Stimulated activated CD4-positive, alpha-beta T cell treated with anti-CD3 and anti-CD28 coated beads, Interleukin-15, amount 100 ng/mL, for 24 hours (primary cell): ENCODE measurements around the gene PEPD.

ENCODE experiments used
- DNase-seq: peaks from one replicate; pipeline ENCODE4 v3.0.0-alpha.2; 2020

Gene PEPD

DNA sequence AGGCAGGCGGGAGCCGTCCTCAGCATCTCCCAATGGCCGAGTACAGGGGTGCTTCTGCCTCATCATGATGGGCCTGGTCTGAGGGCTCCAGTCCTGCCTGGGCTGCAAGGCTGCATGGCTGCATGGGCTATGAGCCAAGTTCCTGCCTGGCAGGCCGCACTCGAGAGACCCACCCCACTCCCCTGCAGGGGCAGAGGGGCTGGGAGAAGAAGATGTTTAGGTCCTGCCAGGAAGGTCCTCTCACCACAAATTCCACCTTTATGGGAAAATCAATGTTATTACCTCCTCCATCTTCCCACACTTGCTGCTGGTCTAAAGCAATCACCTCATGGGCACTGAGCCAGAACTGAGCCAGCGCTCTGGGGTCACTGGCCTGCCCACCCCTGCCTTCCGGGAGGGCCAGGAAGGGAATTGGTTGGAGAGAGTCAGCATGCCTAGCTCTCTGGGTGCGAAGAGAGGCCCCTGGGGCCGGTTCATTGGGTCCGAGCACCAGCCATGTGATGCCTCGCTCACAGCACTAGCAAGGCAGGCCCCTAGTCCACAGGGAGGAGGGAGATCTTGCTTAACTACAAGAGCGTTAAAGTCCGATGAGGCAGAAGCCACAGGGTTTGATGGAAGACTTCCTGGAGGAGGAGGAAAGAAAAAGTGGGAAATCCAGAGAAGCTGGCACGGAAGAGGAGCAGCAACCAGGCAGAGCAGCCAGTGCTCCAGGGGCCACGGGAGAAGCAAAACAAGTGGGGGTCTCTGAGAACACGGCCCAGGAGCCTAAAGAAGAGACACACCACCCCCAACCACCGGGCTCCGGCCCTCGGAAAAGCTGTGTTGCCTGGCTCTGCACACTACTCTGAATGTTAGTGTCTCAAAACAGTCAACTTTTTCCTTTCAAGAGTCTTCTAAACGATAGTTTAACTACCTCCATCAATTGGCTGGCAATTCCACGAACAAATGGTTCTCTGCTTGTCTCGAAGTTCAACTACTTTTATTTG lies 84.9 kb downstream of the PEPD start:
- DNase-seq: no peak

DNA sequence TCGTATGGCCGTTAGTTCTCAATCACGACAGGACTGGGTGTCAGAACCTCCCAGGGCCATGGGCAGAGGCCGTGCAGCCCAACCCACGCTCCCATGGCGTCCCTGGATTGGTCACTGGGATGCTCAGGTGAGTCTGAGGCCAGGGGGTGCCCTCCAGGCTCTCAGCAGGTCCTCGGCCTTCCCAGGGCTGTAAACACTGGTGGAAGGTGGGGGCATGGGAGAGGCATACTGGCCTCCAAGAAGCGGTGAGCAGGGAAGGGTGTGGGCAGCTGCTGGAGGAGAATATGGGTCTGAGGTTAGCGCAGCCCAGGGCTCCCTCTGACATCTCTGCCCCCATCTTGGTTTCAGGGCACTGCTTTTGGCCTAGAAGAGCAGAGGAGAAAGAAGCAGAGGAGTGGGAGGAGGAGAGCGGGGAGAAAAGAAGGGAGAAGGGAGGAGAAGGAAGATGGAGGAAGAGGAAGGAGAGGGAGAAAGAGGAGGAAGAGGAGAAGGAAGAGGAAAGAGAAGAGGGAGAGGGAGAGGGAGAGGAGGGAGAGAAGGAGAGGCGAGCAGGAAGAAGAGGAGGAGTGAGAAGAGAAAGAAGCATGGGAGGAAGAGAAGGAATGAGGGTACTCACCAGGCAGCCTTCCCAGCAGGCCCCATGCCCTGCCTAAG lies 85.8 kb downstream of the PEPD start:
- DNase-seq: no peak

DNA sequence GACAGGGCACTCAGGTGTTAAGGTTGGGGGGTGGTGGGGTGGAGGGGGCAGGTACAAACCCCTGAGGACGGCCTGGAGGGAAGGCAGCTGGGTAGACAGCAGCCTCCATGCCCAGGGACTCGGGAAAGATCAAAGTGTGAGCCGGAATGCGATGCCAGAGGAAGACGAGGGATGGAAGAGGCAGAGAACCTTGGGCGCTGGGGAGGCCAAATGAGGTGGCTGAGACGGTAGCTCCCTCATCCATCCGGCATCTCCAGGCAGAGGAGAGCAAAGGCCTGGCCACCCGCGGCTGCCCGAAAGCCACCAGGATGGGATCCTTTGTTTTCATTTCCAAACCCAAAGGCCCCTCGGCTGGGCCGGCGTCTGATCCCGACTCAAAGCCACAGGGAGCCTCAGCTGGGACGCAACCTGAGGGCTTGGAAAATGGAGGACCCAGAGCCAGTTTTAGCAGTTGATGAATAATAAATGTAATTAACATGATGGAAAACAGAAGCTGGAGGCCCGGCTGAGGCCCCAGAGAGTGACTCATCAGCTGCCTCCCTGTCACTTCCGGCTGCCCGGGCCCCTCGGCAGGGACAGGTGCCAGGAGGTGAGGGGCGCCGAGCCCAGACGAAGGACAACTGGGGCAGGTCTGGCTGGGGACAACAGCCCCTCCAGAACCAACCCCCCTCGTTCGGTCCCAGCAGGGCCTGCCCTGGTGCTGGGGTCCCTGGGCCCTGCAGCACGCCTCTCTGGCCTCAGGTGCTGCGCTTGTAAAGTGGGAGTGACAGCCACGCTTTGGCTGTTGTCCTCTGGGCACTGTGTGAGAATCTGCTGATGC lies 86.5 kb downstream of the PEPD start:
- no peak for DNase-seq

DNA sequence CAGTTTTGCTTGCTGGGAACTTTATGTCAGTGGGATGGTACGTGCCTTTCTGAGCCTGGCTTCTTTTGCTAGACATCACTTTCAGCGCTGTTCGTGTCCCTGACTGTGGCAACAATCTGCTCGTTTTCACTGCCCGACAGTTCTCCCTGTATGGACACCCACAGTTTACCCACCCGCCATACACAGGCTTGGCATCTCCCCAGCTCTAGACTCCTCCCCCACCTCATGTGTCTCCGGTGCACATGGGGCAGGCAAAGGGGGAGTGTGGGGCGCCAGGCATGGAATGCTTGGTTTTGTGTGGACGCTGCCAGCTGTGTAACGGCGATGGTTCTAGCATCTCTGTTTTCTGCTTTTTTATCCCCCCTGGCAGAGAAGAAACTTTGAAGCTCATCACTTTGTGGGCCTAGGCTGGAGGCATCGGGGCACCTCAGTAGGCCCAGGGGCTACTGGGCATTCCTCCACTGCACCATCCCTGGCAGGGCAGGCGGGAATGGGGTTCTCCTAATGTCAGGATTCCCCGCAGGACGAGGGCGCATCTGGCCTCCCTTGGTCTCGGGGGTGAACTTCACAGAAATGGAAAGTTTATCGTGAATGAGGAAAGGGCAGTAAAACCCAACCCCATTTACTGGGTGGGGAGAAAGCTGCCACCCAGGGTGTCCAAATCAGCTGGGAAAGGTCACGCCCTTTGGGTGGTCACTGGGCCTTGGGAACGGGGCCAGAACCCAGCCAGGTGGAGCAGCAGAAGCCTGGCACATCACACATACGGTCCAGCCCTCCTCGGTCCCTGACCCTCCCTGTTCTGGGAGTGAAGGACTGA lies 87.3 kb downstream of the PEPD start:
- DNase-seq: no peak

DNA sequence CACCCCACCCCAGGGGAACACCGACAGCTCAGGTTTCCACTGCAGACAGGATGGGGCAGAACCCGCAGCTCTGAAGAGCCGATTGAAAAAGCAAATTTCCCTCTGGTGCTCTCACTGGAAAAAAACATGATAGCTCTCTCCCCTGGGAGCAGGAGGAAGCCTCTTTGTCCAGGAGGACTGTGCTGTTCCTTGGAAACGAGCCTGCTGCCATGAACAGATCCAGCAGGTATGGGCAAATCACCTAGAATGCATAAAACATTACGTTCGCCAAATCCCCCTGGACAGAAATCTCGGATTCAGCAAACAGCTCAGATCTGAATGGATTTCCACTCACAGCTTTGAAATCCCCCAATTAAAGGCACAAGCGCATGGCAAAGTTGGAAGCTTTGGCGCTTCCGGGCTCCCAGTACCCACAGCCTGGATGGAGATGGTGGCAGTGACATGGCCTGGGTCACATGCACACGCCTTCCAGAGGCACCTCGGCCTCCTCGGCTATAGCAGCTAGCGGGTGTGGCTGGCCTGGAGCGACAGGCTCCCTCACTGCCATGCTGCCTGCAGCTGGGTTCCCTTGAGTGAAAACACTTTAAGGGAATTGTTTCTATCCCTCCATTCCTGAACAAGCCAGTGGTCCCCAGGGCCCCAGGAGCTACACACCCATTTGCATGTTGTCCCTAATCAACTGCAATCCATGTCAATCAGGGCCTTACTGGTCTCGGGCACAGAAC lies 89.0 kb downstream of the PEPD start:
- DNase-seq: no peak

DNA sequence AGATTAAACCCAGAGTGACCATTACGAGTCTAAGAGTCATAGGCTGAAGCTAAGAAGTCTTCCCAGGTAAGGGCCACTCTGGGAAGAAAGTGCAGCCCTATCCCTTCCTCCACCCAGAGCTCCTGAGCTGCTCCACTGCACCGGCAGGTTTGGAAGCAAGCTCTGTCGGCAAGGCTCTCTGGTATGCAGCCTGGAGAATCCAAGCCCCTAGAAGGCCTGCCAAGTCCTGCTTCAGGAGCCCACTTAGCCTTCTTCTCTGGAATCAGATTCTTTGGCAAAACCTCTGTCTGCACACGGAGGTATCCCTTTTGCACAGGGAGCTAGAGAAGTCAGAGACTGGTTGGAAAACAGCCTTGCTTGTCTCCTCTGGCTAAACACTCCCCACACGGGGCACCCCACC lies 89.6 kb downstream of the PEPD start:
- DNase-seq: no peak

DNA sequence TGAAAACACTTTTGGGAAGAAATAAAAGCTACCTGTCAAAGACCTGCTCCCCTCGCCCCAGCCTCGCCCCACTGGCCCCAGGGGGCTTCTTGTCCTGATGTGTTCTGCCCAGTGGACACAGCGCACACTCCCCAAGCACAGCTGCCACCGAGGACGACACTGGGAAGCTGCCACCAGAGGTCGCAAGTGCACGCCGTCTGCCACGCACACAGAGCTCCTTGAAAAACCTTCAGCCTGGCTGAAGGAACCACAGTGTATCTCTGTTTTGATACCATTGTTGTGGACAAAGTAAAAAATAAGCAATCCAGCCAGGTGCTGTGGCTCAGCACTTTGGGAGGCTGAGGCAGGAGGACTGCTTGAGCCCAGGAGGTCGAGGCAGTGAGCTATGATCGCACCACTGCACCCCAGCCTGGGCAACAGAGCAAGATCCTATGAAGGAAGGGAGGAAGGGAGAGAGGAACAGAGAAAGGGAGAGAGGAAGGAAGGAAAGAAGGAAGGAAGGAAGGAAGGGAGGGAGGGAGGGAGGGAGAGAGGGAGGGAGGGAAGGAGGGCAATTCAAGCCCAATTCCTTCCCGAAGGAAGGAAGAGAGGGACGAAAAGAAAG lies 90.8 kb downstream of the PEPD start:
- DNase-seq: peak; percentile 77

DNA sequence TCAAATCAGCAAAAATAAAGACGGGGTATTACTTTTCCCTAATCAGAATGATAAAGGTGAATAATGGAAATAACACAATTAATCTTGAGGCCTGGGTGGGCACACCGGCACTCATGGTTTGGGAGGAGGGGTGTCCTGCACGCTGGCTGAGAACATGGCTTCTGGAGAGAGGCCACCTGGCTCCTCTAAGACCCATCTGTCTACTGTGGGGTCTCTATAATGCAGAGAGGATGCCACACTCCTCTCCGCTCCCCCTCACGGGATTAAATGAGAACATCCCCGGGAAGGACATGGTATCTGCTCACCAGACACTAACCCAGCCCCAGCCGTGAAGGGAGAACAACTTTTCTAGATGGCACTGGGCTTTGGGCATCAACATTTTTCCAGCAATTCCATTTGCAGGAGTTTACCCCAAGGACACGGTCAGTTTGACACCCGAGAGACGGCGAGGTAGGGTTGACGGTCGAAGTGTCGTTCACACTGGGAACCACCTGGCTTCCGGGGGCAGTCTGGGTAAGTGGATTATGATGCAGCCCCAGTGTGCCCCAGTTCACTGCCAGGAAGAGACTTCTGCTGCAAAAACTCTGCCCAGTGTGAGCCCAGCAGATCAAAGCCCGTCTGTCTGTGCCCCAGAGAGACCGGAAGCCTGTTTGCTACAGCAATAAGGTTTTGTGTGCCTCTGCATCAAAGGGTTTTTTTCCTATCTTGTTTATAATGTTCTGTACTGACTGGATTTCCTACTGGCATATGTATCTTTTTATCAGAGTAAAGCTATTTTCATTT lies 91.5 kb downstream of the PEPD start:
- no peak for DNase-seq

DNA sequence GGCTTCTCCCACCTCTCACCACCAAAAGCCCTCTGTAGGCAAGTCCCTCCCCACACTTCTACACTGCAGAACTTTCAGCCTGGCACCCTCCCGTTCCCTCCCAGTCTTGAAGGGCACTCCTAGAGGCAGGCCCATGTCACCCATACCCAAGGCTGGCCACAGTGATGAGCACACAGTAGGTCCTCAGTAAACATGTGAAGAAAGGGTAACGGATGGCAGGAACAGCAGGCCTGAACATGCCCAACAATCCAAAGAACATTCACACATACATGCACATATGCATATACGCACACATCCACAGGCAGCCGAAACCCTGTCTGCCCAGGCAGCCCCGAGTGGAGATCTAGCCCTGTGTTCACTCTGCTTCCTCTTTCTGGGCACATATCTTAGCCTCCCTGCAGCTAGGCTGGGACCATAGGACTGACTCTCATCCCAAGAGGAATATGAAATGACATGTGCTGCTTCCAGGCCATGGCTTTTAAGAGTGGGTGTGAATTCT lies 92.9 kb downstream of the PEPD start:
- no peak for DNase-seq

DNA sequence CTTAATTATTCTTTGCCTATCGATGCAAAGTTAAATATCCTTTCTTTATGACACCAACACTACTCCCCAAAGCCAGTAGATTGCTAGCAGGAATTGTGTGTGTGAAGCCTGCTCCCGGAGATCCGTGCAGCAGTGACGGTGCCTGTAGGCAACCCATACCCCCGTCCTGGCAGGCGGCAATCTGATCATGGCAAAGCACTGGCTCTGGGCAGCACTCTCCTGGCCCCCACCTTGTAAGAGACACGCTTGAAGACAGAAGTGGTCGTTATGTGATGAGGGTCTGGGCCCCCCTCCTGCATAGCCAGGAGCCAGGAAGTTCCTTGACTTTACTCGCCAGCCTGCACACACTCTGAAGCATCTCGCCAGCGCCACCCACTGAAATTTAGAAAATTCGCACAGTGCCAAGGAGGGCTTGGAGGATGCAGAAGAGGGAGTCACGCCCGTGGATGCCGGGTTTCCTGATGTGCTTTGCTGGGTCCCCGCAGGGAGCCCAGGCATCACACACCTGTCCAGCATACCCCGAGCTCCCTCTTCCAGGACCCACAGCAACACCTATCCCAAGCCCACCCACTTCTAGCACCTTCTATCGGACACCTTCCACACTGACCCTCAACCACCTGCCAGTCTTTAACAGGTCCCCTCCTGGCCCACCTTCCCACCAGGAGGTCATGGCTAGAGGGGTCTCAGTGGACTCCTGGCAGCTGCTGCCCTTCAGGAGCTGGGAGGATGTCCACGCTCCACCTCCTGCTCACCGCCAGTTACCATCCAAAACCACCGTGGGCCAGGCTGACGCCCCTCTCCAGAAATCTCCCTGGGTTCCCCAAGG lies 93.6 kb downstream of the PEPD start:
- DNase-seq: no peak

DNA sequence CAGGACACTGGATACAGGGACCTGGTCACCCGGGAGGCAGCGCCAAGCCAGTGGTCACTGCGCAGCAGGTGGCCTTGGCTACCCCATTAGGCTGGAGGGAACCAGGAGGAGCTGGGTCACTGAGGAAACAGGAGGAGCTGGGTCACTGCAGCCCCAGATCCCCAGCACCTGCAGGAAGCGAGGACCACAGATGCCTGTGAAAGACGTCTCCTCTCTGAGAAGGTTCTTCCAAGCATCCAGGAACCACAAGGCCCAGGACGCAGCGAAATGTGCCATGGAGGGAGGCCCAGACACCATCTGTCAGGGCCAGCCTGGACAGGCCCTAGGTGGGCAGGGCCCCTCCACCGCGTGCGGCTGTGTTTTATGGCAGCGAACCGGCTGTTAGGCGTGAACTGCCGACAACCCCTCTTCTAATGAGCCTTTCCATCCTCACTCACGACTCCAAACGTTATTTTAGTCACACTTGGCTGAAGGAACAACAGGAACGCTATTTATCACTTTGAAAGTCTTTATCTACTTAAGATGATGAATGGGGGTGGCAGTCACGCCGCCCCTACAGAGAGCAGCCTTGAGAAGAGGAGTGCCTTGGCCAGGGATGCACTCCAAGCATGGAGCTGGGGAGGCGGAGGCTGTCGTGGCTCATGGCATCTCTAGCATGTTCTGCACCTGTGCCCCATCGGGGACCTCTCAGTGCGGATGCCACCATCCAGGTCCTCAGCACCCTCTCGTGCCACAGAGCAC lies 94.8 kb downstream of the PEPD start:
- DNase-seq: no peak

DNA sequence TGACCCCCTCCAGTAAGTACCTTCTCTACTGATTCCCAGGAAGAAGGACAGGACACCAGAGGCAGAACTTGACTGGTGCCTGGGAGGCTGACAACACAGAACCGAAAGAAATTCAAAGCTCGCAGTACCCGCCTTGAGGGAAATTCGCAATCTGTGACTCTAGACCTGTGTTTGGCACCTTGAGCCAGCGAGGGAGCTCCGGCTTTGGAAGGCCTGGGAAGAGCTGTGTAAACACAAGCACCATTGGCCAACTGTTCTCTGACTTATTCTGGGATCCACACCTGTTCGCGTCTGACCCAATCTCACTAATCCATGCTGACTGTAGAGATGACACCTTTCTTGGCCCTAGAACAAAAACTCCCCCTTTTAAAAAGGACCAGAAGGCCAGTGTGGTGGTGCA lies 97.4 kb downstream of the PEPD start:
- no peak for DNase-seq

DNA sequence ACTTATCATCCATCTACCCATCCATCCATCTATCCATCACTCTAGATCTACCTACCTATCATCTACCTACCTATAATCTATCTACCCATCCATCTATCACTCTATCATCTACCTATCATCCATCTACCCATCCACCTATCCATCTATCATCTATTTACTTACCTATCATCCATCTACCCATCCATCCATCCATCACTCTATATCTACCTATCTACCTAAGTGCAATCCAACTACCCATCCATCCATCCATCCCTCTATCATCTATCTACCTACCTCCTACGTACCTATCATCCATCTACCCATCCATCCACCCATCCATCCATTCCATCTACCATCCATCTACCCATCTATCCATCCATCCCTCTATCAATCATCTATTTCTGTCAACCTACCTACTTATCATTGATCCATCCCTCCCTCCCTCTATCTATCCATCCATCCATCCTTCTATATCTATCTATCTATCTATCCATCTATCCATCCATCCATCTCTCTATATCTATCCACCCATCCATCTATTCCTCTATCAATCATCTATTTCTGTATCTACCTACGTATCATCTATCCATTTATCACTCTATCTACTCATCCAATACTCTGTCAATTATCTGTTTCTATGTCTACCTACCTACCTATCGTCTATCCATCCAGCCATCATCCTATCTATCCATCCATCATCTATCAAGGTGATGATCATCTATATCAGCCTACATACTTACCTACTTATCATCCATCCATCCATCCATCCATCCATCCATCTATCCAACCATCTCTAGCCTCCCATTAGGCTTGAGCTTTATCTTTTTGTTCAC lies 99.0 kb downstream of the PEPD start:
- DNase-seq: no peak

DNA sequence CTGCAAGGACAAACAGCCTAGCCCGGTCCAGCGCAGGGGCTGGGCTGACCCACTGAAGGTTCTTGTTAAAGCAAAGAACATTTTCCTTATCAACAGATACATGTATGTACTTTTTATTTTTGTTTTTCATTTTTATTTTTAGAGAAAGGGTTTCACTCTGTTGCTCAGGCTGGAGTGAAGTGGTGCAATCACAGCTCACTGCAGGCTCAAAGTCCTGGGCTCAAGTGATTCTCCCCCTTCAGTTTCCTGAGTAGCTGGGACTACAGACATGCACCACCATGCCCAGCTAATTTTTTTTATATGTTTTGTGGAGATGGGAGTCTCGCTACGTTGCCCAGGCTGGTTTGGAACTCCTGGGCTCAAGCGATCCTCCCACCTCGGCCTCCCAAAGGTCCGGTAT lies 100.2 kb downstream of the PEPD start:
- no peak for DNase-seq

DNA sequence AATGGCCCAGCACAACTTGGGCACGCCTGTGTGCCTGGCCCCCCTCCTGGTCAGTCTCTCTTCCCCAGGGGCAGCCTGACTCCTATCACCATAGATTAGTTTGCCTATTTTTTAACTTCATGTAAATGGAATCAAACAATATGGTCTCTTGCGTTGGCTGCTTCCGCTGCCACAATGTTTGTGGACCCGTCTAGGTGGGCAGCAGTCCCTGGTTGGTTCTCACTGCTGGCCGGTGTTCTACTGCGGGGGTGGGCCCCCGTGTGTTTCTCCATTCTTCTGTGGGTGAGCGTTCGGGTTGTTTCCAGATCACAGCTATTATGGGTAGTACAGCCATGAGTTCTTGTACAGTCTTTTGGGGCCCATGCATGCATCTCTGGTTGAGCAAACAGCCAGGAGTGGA lies 100.8 kb downstream of the PEPD start:
- DNase-seq: no peak

DNA sequence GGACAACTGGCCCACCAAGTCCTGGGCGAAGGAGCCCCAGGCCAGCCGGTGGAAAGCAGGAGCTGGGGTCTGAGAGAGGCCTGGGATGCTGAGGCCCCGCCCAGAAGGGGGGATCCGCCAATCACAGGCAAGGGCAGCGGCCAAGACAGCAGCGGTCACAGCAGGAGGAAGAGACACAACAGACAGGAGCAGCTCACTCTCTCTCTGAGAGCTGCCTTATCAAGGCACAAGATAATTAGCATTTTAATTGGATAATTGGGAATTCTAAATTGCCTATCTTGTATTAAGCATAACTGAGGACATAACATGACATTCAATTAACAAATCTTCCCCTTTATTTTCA lies 101.8 kb downstream of the PEPD start:
- DNase-seq: no peak

DNA sequence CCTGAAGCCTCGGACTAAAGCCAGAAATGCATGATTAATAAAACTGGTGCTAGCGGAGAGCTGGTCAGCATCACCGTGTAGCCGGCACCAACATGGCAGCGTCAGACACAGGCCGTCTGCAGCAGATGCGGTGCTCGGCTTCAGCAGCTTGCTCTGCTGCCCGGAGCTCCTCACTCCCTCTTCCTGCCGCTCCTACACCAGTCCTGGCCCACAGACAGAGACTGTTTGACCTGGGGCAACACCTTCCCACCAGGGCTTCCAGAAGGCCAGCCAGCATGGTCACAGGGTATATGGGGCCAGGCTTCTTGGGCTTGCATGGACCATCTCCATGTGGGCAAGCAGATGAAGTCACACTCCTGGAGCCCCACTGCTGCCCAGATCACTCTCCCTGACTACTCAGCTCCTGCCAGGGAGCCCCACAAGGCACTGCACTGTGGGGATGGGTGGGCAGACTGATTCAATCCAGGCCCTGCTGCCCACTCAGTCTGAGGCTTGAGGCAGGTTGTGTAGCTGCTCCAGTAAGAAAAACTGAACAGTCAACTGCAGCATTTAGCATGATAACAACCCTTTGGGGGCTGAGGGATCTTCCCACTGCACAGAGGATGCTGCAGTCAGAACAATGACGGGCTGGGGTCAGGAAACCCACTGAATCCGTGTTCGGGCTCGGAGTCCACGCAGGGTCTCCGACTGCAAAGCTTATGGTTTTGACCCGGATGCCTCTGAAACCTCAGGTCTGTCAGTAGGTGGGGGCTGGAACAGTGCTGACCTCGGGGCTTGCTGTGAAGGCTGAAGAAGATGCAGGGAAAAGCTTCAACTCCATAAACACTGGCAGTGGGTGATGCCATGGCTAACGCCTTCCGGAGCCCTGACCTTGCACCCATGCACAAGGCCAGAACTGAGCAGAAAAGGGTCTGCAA lies 102.5 kb downstream of the PEPD start:
- no peak for DNase-seq
